GM13977 (cell line): ENCODE measurements around the gene TET3.
"Not testable (repeated sequence)": the region's sequence is repeated elsewhere in the genome, so short reads cannot be mapped to it uniquely, and the experiment has no call there.

Experiments used
- DNase-seq: peaks from one replicate; pipeline ENCODE4 v3.0.0; 2012; ENCODE audit warnings: low spot score
- CTCF ChIP-seq: IDR thresholded peaks from 2 replicates; pipeline ENCODE4 v1.5.1; 2012; ENCODE audit warnings: mild to moderate bottlenecking, control low read depth; ENCODE audit not compliant: insufficient read depth; ENCODE audit errors: extremely low read depth, missing control alignments
- in situ Hi-C: fragments of 300-500 bp; cut with MboI; formaldehyde crosslinking; loops from one replicate; pipeline ENCODE4 v1.12.0; 2022; ENCODE audit warnings: low sequenced_read_pairs, low pct_unique_long_range_greater_than_20kb, mixed read lengths, inconsistent platforms; ENCODE audit not compliant: unreplicated experiment

Gene TET3

DNA sequence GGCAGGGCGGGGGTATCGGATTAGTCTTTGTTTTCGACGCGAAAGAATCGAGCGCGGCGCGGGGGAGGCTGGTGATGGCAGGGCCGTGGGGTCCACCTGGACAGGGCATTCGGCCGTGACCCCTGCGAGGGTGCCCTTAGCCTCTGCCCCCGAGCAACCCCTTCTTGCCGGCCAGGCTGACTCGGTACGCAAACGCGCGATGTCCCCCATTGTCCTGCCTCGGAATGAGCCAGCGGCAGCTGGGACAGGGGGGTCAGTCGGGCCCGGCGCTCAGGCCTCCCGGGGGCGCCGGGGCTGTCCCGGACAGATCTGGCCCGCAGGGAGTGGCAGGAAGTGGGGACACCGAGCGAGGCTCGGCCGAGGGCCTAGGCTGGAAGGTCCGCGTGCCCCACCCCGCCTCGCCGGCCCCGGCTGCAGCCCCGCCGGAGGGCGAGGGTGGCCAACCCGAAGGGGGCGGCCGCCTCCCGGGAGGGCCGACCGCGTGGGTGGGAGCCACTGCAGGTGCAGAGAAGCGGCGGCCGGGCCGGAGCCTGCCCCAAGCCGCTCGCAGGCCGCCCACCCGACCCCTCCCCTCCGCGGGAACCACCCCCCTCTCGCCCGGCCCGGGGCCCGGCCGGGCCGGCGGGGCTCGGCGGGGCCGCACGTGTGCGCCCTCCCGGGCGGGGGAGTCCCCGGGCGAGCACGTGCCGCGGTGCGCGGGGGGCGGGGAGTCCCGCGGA lies at the start of gene TET3:
Gene TET3, plus strand, starts transcription at position 708 of the 719 bp plus-strand sequence. CDS start 1,494 bp downstream, outside the sequence.
- TF ChIP-seq CTCF = no peak
- peak; percentile 84 for DNase-seq
- in situ Hi-C loops = no loop called here

GRCh38 chr2:73935641-73936040 lies 49.1 kb upstream of the TET3 start:
- in situ Hi-C loops = no loop called here
- TF ChIP-seq CTCF = no peak
- DNase-seq = no peak

DNA sequence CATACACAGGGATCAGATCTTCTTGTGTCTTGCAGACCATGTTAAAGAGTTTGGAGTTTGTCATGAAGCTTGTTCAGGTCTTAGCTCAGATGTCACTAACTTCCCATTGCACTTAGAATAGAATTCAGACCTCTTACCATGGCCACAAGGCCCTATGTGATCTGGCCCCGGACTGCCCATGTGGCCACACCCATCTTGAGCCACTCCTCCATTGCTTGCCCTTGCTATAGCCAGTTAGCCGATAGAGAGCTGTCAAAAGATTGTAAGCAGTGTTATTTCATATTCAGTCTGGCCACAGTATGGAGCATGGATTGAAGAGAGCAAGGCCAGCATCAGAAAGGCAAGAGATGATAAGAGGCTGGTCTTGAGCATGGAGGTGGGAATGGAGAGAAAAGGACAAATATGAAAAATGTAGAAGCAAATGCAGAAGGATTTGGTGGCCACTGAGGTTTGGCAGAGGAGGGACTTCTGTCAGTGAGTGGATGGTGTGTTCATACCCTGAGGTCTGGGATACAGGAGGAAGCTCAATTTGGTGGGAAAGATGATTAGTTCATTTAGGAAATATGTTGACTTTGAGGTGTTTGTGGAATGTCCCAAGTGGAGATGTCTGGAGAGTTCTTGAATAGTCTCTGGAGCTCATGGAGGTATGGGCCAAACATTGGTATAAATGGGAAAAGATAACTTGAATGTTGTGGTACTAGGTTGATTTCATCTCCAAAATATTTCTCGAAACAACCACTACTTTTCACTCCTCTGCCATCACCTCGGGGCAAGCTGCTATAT lies 47.4 kb upstream of the TET3 start:
- TF ChIP-seq CTCF = no peak
- in situ Hi-C loops = no loop called here
- no peak for DNase-seq

DNA sequence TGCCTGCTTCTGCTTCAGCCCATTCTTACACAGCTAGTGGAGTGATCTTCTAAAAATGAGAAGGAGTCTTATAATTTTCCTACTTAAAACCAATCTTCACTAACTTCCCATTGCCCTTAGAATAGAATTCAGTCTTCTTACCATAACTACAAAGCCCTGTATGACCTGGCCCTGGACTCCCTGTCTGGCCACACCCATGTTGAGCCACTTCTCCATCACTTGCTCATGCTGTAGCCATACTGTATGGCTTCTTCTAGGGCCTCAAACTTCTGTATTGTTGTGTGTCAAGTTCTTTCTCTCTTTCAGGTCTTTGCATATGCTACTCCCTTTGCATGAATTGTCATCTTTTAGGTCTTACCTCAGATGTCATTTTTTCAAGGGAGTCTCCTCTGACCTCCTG lies 46.8 kb upstream of the TET3 start:
- in situ Hi-C loops = no loop called here
- DNase-seq = no peak
- no peak for TF ChIP-seq CTCF

DNA sequence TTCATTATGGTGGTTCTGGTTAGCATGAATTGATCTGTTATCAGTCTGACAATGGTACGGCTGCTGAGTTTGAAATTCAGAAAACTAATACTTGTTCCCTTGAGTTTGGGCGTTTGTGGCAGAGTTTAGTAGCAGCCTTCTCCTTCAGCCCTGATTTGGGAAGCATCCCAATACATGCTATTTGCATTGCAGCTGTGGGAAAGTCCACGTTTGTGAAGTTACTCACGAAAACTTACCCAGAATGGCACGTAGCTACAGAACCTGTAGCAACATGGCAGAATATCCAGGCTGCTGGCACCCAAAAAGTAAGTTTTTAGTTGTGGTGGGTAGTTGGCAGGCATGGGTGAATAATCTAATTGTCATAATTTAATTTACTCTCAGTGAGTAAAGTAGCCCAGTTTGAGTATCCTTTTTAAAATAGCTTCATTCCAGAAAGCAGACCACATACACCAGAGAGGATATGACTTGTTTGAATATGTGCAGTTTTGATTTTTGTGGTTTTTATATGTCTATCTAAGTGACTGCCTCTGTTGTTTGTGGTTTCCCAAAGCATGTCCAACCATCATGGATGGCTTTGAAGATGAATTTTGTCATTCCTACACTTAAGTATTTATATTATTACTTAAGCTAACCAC lies 45.9 kb upstream of the TET3 start:
- no peak for TF ChIP-seq CTCF
- in situ Hi-C loops = no loop called here
- DNase-seq = no peak

- no peak for DNase-seq
- in situ Hi-C loops = no loop called here
- TF ChIP-seq CTCF = no peak
Measured at GRCh38 chr2:73939419-73939818, 45.3 kb upstream of the TET3 start.

DNA sequence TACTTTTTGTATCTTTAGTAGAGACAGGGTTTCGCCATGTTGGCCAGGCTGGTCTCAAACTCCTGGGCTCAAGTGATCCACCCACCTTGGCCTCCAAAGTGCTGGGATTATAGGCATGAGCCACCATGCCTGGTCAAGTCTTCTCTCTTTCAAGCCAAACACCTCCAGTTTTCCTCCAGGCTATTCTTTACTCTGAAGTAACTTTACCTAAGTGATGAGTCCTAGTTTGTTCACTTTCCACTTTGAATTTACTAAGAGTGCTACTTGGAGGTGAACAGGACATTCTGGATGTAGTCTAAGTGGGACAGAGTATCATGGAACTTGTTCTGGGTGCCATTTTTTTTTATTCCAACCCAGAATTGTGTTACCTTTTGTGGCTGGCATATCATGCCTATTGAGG lies 44.6 kb upstream of the TET3 start:
- in situ Hi-C loops, DNase-seq: not testable (repeated sequence)
